SKM-1 (cell line): ENCODE results near the gene RAB6B.

Source experiments
- DNase-seq: peaks from one replicate; lab custom pipeline; 2025; ENCODE audit not compliant: unreplicated experiment; lab: John Stamatoyannopoulos, UW

Gene RAB6B

GRCh38 chr3:133896002-133896761, 500 bp upstream of the RAB6B start:
- no peak for DNase-seq

GRCh38 chr3:133894353-133895207, 1.1 kb downstream of the RAB6B start:
- DNase-seq: no peak

- DNase-seq: no peak
These were observed 1.9 kb downstream of the RAB6B start for GRCh38 chr3:133893683-133894352.

- DNase-seq: no peak
These were observed 3.0 kb downstream of the RAB6B start for GRCh38 chr3:133892541-133893231.

GRCh38 chr3:133891662-133892378, 3.9 kb downstream of the RAB6B start:
- no peak for DNase-seq

- no peak for DNase-seq
These were observed 4.6 kb downstream of the RAB6B start for GRCh38 chr3:133890972-133891644.

- peak; percentile 32 for DNase-seq
These were observed 5.6 kb downstream of the RAB6B start for GRCh38 chr3:133890037-133890436.

GRCh38 chr3:133888726-133889340, 6.8 kb downstream of the RAB6B start:
- DNase-seq: no peak

- DNase-seq: no peak
These were observed 7.6 kb downstream of the RAB6B start for GRCh38 chr3:133887803-133888703.

- no peak for DNase-seq
These were observed 8.4 kb downstream of the RAB6B start for GRCh38 chr3:133887074-133887802.

GRCh38 chr3:133886031-133886722, 9.5 kb downstream of the RAB6B start:
- DNase-seq: no peak

- DNase-seq: no peak
These were observed 10.6 kb downstream of the RAB6B start for GRCh38 chr3:133884887-133885711.

GRCh38 chr3:133884054-133884886, 11.4 kb downstream of the RAB6B start:
- DNase-seq: no peak

- DNase-seq: no peak
These were observed 12.0 kb downstream of the RAB6B start for GRCh38 chr3:133883641-133884040.

- no peak for DNase-seq
These were observed 12.6 kb downstream of the RAB6B start for GRCh38 chr3:133882986-133883586.
